Melanocyte of skin (primary cell): ENCODE measurements around the gene SLC12A7. TPM values are rescaled to one million over a fixed set of nuclear protein-coding genes. Genes with fewer than 3 reads are reported as not detected.

Experiments
- small RNA-seq, 2 donors: library from RNA; depleted of rRNA; stranded (forward); fragments of <200 nt; gene quantifications; one replicate each; pipeline ENCODE3, GENCODE V24; 2012
- total RNA-seq, 2 donors: library from RNA; depleted of rRNA; stranded (reverse); fragments of >200 nt; gene quantifications; 2 replicates each; pipeline ENCODE4 v1.2.3, GENCODE V29; 2012

The SLC12A7 gene
- 10 to 100 TPM; 21.3 to 34.3 TPM for total RNA-seq

DNA sequence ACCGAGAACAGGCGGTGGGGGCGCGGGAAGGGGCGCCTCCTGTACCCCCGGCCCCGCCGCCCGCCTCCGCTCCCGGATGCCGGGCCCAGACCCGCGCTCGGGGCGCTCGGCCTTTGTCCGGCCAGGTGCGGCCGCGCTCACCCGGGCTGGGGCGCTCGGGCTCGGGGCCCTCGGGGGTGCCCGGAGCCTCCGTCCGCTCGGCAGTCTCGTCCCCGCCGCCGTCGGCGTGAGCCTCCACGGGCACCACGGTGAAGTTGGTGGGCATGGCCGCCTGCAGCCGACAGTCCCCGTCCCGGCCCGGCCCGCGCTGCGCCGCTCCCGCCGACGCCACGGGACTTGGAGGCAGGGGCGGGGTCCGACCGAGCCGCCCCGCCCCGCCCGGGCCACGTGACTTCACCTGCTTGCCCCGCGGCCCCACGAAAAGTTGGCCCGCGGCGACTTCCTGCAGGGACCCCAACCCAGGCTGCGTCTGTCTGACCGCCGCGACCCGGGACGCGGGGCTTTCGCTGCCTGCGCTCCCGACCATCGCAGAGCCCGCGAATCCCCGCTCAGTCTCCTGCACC lies at the start of gene SLC12A7:
SLC12A7 (minus strand) TSS at position 337 of the 563 bp plus-strand sequence; CDS start at position 265, 72 bp downstream.

GRCh38 chr5:1008451-1009358 lies 103.2 kb downstream of the SLC12A7 start, which contains the start of gene NKD2:
Gene NKD2 (plus strand): TSS chr5:1008802. CDS start chr5:1009058, 256 bp downstream.

Small RNA genes within 50 kb of the gene (small RNA-seq; reads per million reads assigned to genes)
- 0.21 to 0.35 reads per million in 2 donors for gene MIR4635

Other genes starting within 250 kb of the SLC12A7 start
- gene BRD9, start 219.3 kb downstream of the SLC12A7 start, total RNA-seq: 10 to 100 TPM; 23.7 to 31.3 TPM
- 10 to 100 TPM; 20.0 to 50.0 TPM for gene TRIP13, start 219.2 kb downstream of the SLC12A7 start, total RNA-seq
- gene NKD2, start 103.3 kb downstream of the SLC12A7 start, total RNA-seq: not detected
- gene SLC6A19, start 89.5 kb upstream of the SLC12A7 start, total RNA-seq: not detected
- gene SLC6A18, start 113.3 kb upstream of the SLC12A7 start, total RNA-seq: not detected
- not detected for gene TERT, start 183.0 kb upstream of the SLC12A7 start, total RNA-seq
- gene CLPTM1L, start 233.0 kb upstream of the SLC12A7 start, total RNA-seq: 100 to 1,000 TPM; 143 to 229 TPM